ENCODE data around the gene MTAP. TPM values are rescaled to one million over a fixed set of nuclear protein-coding genes. Genes with fewer than 3 reads are reported as not detected.
A peak's percentile ranks its signal among the peaks of the same experiment; 100 is the strongest.

Gene MTAP
- total RNA-seq, 1 experiment from 2014 or later, result 84.3 TPM

DNA sequence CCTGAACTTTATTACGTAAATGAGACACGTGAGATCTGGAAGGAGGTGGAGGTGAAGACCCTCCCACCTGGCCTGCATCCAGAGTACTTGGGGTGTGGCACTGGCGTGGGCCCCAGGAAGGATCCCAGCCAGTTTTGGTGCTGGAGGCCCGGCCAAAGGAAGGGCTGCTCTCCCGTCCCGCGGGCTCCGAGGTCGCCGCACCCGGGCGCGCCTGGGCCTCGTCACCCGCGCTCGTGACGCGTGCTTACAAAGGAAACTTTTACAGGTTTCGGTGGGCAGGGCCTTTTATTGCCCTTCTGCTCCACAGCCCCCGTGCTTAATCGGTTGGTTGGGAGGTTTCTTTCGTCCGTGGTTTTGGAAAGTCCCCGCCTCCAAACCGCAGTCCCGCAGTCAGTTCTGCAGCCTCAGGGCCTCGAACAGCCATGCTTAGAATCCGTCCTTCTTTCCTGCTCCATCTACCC, 162.5 kb downstream of the MTAP start:
- DNase-seq (ENCODE audit: low spot score), result no peak
- 0 out of 2 replicates have a peak, but pooled peaks have one; percentile 6 for ATAC-seq
- Mint-ChIP-seq H3K9me3 (peaks cover 2% of the 10 kb centered on the region; the same call in 1 of the 2 replicates), H3K36me3 (no peaks in the 10 kb centered on the region), H3K4me1 (peaks cover 49% of the 10 kb centered on the region), H3K27ac (no peak overlapping the region), H3K4me3 (peak overlapping the region; percentile 66), H3K27me3 (ENCODE audit: low read depth) (peaks cover 97% of the 10 kb centered on the region)
- ChIA-PET CTCF (interaction anchor here (0.7 to 1.2 kb wide), 2 partner anchors 44 to 194 kb away, joined by 3 to 5 read pairs; partner anchors contain the start of gene CDKN2B), POLR2A (no interaction called here)
- TF ChIP-seq NFYB (CRISPR knock-in tag; conservative IDR thresholded peaks at IDR 0.05; ENCODE audit: low read depth), result no peak
- no peak for TF ChIP-seq GTF2I (CRISPR knock-in tag; conservative IDR thresholded peaks at IDR 0.05)
- TF ChIP-seq SMAD4 (CRISPR knock-in tag; IDR thresholded peaks at IDR 0.05), result no peak
- no peak for TF ChIP-seq CBFB (CRISPR knock-in tag; IDR thresholded peaks at IDR 0.05; ENCODE audit: low read depth)
- no peak for TF ChIP-seq MXD4 (CRISPR knock-in tag; IDR thresholded peaks at IDR 0.05; ENCODE audit: borderline replicate concordance)
- no peak for TF ChIP-seq NR3C1 (CRISPR knock-in tag; conservative IDR thresholded peaks at IDR 0.05; ENCODE audit: low read depth)
- no peak for TF ChIP-seq NR1H2 (CRISPR knock-in tag; IDR thresholded peaks at IDR 0.05)
- no peak for TF ChIP-seq SP1 (CRISPR knock-in tag; conservative IDR thresholded peaks at IDR 0.05)
- TF ChIP-seq, protein P1, sequence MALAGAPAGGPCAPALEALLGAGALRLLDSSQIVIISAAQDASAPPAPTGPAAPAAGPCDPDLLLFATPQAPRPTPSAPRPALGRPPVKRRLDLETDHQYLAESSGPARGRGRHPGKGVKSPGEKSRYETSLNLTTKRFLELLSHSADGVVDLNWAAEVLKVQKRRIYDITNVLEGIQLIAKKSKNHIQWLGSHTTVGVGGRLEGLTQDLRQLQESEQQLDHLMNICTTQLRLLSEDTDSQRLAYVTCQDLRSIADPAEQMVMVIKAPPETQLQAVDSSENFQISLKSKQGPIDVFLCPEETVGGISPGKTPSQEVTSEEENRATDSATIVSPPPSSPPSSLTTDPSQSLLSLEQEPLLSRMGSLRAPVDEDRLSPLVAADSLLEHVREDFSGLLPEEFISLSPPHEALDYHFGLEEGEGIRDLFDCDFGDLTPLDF (CRISPR knock-in tag; IDR thresholded peaks at IDR 0.05), result no peak
- no peak for TF ChIP-seq ATF1 (CRISPR knock-in tag; IDR thresholded peaks at IDR 0.05)
- no peak for TF ChIP-seq CREB1 (CRISPR knock-in tag; IDR thresholded peaks at IDR 0.05)
- no peak for TF ChIP-seq MLX (CRISPR knock-in tag; IDR thresholded peaks at IDR 0.05)
- TF ChIP-seq, protein P2, sequence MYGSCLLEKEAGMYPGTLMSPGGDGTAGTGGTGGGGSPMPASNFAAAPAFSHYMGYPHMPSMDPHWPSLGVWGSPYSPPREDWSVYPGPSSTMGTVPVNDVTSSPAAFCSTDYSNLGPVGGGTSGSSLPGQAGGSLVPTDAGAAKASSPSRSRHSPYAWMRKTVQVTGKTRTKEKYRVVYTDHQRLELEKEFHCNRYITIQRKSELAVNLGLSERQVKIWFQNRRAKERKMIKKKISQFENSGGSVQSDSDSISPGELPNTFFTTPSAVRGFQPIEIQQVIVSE (CRISPR knock-in tag; IDR thresholded peaks at IDR 0.05; ENCODE audit: borderline replicate concordance), result no peak
- no peak for TF ChIP-seq SMAD3 (CRISPR knock-in tag; IDR thresholded peaks at IDR 0.05; ENCODE audit: borderline replicate concordance)
- no peak for TF ChIP-seq ZSCAN18 (CRISPR knock-in tag; IDR thresholded peaks at IDR 0.05)
- no peak for TF ChIP-seq ZNF317 (CRISPR knock-in tag; IDR thresholded peaks at IDR 0.05; ENCODE audit: borderline replicate concordance, low read depth)

- peaks cover 97% of the 10 kb centered on the region for H3K27me3 Mint-ChIP-seq (ENCODE audit: low read depth)
- ChIA-PET POLR2A (no interaction called here), CTCF (interaction anchor here (1.0 to 1.2 kb wide), 2 partner anchors 32 to 152 kb away, joined by 3 to 4 read pairs; no protein-coding TSS in a partner anchor)
- H3K9me3 Mint-ChIP-seq, result no peaks in the 10 kb centered on the region
- DNase-seq (ENCODE audit: low spot score), result peak; percentile 81
- no peak overlapping the region for H3K27ac Mint-ChIP-seq
- ATAC-seq, result peak; percentile 77
- H3K4me1 Mint-ChIP-seq, result peaks cover 55% of the 10 kb centered on the region
- no peaks in the 10 kb centered on the region for H3K36me3 Mint-ChIP-seq
- TF ChIP-seq ZNF232 (CRISPR knock-in tag; IDR thresholded peaks at IDR 0.05) (no peak), ELF4 (CRISPR knock-in tag; IDR thresholded peaks at IDR 0.05; ENCODE audit: low read depth) (no peak), NR2C2 (CRISPR knock-in tag; IDR thresholded peaks at IDR 0.05) (no peak), ATF6 (CRISPR knock-in tag; IDR thresholded peaks at IDR 0.05) (no peak), ESRRA (CRISPR knock-in tag; IDR thresholded peaks at IDR 0.05; ENCODE audit: borderline replicate concordance) (no peak), MAX (CRISPR knock-in tag; IDR thresholded peaks at IDR 0.05) (no peak)
- TF ChIP-seq, protein P3, sequence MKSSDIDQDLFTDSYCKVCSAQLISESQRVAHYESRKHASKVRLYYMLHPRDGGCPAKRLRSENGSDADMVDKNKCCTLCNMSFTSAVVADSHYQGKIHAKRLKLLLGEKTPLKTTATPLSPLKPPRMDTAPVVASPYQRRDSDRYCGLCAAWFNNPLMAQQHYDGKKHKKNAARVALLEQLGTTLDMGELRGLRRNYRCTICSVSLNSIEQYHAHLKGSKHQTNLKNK (CRISPR knock-in tag; IDR thresholded peaks at IDR 0.05), result no peak
- TF ChIP-seq, protein P4, sequence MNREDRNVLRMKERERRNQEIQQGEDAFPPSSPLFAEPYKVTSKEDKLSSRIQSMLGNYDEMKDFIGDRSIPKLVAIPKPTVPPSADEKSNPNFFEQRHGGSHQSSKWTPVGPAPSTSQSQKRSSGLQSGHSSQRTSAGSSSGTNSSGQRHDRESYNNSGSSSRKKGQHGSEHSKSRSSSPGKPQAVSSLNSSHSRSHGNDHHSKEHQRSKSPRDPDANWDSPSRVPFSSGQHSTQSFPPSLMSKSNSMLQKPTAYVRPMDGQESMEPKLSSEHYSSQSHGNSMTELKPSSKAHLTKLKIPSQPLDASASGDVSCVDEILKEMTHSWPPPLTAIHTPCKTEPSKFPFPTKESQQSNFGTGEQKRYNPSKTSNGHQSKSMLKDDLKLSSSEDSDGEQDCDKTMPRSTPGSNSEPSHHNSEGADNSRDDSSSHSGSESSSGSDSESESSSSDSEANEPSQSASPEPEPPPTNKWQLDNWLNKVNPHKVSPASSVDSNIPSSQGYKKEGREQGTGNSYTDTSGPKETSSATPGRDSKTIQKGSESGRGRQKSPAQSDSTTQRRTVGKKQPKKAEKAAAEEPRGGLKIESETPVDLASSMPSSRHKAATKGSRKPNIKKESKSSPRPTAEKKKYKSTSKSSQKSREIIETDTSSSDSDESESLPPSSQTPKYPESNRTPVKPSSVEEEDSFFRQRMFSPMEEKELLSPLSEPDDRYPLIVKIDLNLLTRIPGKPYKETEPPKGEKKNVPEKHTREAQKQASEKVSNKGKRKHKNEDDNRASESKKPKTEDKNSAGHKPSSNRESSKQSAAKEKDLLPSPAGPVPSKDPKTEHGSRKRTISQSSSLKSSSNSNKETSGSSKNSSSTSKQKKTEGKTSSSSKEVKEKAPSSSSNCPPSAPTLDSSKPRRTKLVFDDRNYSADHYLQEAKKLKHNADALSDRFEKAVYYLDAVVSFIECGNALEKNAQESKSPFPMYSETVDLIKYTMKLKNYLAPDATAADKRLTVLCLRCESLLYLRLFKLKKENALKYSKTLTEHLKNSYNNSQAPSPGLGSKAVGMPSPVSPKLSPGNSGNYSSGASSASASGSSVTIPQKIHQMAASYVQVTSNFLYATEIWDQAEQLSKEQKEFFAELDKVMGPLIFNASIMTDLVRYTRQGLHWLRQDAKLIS (CRISPR knock-in tag; IDR thresholded peaks at IDR 0.05; ENCODE audit: borderline replicate concordance), result no peak
- peak overlapping the region; percentile 66 for H3K4me3 Mint-ChIP-seq
These were observed 163.0 kb downstream of the MTAP start for GRCh38 chr9:21965401-21965951.
